H7 (cell line): ENCODE data around the gene MSI1. TPM values are rescaled to one million over a fixed set of nuclear protein-coding genes. Genes with fewer than 3 reads are reported as not detected.

Source experiments
- DNase-seq: peaks from one replicate; pipeline ENCODE4 v3.0.0; 2012
- H3K27me3 ChIP-seq: 2 replicates; pipeline ENCODE4 v1.6.0; 2011; ENCODE audit warnings: mild to moderate bottlenecking, low read length; ENCODE audit not compliant: control insufficient read depth, insufficient read depth
- H3K36me3 ChIP-seq: replicated peaks from 2 replicates; pipeline ENCODE4 v1.5.1; 2011; ENCODE audit warnings: low read length; ENCODE audit not compliant: control insufficient read depth, insufficient read depth
- H3K4me3 ChIP-seq: 2 replicates; pipeline ENCODE4 v1.5.1; 2011; ENCODE audit warnings: low read depth, mild to moderate bottlenecking, control low read depth, low read length, moderate library complexity; ENCODE audit not compliant: insufficient read depth
- total RNA-seq: library from RNA; depleted of rRNA; stranded (reverse); fragments of >200 nt; shearing (Covaris generic); gene quantifications from 2 replicates; pipeline ENCODE4 v1.2.3, GENCODE V29; 2014

MSI1 gene
- total RNA-seq, 1 experiment from 2014 or later, result 23.2 TPM

DNA sequence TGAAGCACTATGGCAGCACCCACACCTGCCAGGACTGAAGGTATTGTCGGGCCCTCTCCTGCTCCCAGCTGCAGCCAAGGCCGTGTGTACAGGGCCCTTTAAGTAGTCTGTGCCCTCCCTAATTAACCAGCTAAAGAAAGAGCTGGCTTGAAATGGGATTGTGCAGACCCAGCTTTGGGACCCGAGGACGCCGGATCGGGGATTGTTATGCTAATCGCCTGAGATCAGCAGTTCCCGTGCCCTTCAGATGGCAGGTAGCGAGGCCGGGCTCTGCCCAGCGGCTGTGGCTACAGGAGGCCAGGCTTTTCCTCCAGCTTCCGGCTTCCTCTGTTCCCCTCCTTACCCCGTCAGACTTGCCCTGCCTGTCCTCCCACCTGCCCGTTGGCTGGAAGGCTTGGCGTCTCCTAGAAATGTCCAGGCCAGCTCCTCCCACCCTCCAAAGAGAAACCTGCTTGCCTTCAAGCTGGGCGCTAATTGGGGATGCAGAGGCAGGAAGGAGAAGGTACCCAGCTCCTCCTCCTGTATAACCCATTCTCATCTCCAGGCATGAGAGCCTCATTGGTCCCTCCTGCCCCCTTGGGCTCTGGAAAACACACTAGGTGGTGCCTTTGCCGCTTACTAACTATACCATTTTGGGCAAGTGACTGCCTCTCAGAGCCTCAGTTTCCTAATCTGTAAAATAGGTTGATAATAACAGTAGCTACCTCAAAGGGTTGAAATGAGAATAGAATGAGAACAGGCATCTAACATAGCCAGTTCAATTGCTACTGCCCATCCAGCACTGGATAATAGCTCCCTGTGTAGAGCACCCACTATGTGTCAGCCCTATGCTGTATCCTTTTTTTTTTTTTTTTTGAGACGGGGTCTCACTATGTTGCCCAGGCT is 25.8 kb upstream of the MSI1 start:
- H3K4me3 ChIP-seq, result peak overlapping the region; percentile 8; the same call in 1 of the 2 replicates
- peak; percentile 84 for DNase-seq
- no peaks in the 10 kb centered on the region for H3K36me3 ChIP-seq
- H3K27me3 ChIP-seq, result peaks cover 1% of the 10 kb centered on the region; the same call in 1 of the 2 replicates

DNA sequence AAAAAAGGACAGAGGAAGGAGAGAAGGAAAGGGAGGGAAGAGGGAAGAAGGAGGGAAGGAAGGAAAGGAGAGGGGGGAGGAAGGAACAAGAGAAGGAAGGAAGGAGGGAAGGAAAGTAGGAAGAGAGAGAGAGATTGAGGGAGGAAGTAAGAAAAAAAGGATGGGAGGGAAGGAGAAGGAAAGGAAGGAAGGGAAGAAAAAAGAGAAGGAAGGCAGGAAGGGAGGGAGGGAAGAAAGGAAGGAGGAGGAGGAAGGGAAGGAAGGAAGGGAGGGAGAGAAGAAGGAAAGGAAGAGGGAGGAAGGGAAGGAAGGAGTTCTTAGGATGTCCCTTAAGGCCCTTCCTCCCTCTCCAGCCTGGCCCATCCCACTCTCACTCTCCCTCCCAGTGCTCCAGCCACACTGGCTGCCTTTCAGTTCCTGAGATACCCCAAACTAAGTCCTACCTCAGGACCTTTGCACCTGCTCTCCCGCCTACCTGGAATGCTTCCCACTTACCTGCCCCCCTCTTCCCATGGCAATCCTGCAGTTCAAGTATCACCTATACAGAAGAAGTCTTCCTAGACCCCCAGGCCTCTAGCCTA is 21.7 kb upstream of the MSI1 start:
- no peaks in the 10 kb centered on the region for H3K36me3 ChIP-seq
- no peak overlapping the region for H3K4me3 ChIP-seq
- DNase-seq, result no peak

GRCh38 chr12:120388691-120389481 is 19.9 kb upstream of the MSI1 start:
- DNase-seq, result peak; percentile 94
- Histone ChIP-seq H3K4me3 (peak overlapping the region; percentile 45), H3K27me3 (peaks cover 1% of the 10 kb centered on the region; the same call in 1 of the 2 replicates), H3K36me3 (no peaks in the 10 kb centered on the region)

More for the DNA sequence above, 21.7 kb upstream of the MSI1 start:
- H3K27me3 ChIP-seq, result peaks cover 1% of the 10 kb centered on the region; the same call in 1 of the 2 replicates

- no peak overlapping the region for H3K4me3 ChIP-seq
- H3K36me3 ChIP-seq, result no peaks in the 10 kb centered on the region
- DNase-seq, result no peak
- no peaks in the 10 kb centered on the region for H3K27me3 ChIP-seq
Observed at GRCh38 chr12:120381752-120382419, 12.9 kb upstream of the MSI1 start.

GRCh38 chr12:120378036-120378435 is 9.1 kb upstream of the MSI1 start:
- Histone ChIP-seq H3K27me3 (no peaks in the 10 kb centered on the region), H3K4me3 (no peak overlapping the region), H3K36me3 (no peaks in the 10 kb centered on the region)
- no peak for DNase-seq

DNA sequence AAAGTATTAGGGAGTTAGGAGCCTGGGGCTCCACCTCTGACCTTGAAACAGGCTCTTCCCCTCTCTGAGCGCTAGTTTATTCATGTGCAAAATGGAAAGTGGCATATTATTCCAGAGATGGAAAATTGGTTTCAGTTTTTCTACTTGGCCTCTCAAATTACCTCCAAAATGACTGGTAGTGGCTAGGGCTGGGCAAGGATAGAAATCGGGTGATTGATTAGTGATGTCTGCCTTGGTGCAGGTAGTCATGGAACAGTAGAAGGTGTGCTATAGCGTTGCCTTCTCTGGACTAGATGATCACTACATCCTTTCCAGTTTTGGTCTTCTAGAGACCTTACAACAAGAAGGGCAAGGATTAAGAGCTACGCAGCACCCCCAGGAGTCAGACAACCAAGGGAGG is 8.6 kb upstream of the MSI1 start:
- H3K4me3 ChIP-seq, result no peak overlapping the region
- H3K36me3 ChIP-seq, result no peaks in the 10 kb centered on the region
- no peaks in the 10 kb centered on the region for H3K27me3 ChIP-seq
- no peak for DNase-seq

DNA sequence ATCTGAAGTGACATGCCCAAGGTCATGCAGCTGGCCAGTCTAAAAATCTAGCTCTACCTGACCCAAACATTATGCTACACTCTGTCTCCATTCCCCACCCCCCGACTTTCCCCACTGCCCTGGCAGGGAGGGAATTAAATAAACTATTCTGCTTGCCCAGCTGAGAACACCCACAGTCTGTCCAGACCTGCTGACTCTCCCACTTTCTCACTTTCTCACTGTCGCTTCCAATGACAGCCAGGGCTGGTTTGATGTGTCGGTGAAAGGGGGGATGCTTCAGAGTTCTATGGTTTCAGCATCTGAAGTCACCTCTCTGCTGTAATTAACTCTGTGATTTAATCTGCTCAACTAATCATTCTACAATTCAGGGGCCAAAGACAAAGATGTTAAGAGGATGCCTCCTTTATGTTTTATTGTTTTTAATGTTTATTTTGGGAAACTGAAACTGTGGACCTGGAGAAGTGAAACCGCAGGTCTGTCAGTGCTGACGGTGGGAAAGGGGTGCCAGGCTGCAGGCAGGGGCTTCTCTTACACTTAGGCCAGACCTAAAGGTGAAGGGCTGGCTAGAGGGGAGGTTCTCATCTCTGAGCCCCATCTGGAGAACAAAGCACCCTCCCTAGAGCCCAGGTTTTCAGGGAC is 8.1 kb upstream of the MSI1 start:
- Histone ChIP-seq H3K36me3 (no peaks in the 10 kb centered on the region), H3K4me3 (no peak overlapping the region), H3K27me3 (no peaks in the 10 kb centered on the region; the same call in 1 of the 2 replicates)
- DNase-seq, result no peak

- peaks cover 3% of the 10 kb centered on the region for H3K27me3 ChIP-seq
- no peaks in the 10 kb centered on the region for H3K36me3 ChIP-seq
- DNase-seq, result no peak
- H3K4me3 ChIP-seq, result no peak overlapping the region
Observed at GRCh38 chr12:120376416-120376815, 7.5 kb upstream of the MSI1 start.

- H3K27me3 ChIP-seq, result peaks cover 6% of the 10 kb centered on the region
- no peak for DNase-seq
- no peak overlapping the region for H3K4me3 ChIP-seq
- H3K36me3 ChIP-seq, result no peaks in the 10 kb centered on the region
Observed at GRCh38 chr12:120376009-120376408, 7.0 kb upstream of the MSI1 start.

DNA sequence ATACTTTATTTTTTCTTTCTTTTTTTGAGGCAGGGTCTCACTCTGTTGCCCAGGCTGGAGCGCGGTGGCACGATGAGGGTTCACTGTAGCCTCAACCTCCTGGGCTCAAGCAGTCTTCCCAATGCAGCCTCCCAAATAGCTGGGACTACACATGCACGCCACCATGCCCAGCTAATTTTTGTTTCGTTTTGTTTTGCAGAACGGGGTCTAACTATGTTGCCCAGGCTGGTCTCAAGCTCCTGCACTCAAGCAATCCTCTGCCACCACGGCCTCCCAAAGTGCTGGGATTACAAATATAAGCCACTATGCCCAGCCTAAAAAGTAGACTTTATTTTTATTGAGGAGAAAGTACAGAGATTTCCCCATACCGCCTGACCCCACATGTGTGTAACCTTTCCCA is 4.7 kb upstream of the MSI1 start:
- Histone ChIP-seq H3K4me3 (no peak overlapping the region), H3K27me3 (peaks cover 21% of the 10 kb centered on the region), H3K36me3 (no peaks in the 10 kb centered on the region)
- no peak for DNase-seq

GRCh38 chr12:120370343-120371243 is 1.6 kb upstream of the MSI1 start:
- H3K36me3 ChIP-seq, result peaks cover 1% of the 10 kb centered on the region; the same call in 1 of the 2 replicates
- peaks cover 31% of the 10 kb centered on the region for H3K27me3 ChIP-seq
- peak overlapping the region; percentile 66 for H3K4me3 ChIP-seq
- peak; percentile 66 for DNase-seq

GRCh38 chr12:120369603-120370342 is 809 bp upstream of the MSI1 start:
- peaks cover 1% of the 10 kb centered on the region; the same call in 1 of the 2 replicates for H3K36me3 ChIP-seq
- DNase-seq, result peak; percentile 69
- H3K27me3 ChIP-seq, result peaks cover 31% of the 10 kb centered on the region
- H3K4me3 ChIP-seq, result peak overlapping the region; percentile 66
